Stimulated activated naive CD8-positive, alpha-beta T cell treated with anti-CD3 and anti-CD28 coated beads, Interleukin-15, Interleukin-2, amounts not matched to agents 100 ng/mL and 50 ng/mL, for 24 hours (primary cell): ENCODE measurements around the gene HOXA11.
A peak's percentile ranks its signal among the peaks of the same experiment; 100 is the strongest.

Experiments used
- H3K27ac Mint-ChIP-seq: one replicate; pipeline ENCODE4 v1.8.0; 2021; ENCODE audit warnings: mild to moderate bottlenecking, mixed read lengths
- H3K27me3 Mint-ChIP-seq: one replicate; pipeline ENCODE4 v1.8.0; 2021; ENCODE audit warnings: mixed read lengths
- H3K36me3 Mint-ChIP-seq: one replicate; pipeline ENCODE4 v1.8.0; 2021; ENCODE audit warnings: low read depth, mixed read lengths
- H3K4me1 Mint-ChIP-seq: one replicate; pipeline ENCODE4 v1.8.0; 2021; ENCODE audit warnings: low read depth, mixed read lengths
- H3K4me3 Mint-ChIP-seq: one replicate; pipeline ENCODE4 v1.8.0; 2021; ENCODE audit warnings: mild to moderate bottlenecking, mixed read lengths
- H3K9me3 Mint-ChIP-seq: one replicate; pipeline ENCODE4 v1.8.0; 2021; ENCODE audit warnings: mixed read lengths

Gene HOXA11

DNA sequence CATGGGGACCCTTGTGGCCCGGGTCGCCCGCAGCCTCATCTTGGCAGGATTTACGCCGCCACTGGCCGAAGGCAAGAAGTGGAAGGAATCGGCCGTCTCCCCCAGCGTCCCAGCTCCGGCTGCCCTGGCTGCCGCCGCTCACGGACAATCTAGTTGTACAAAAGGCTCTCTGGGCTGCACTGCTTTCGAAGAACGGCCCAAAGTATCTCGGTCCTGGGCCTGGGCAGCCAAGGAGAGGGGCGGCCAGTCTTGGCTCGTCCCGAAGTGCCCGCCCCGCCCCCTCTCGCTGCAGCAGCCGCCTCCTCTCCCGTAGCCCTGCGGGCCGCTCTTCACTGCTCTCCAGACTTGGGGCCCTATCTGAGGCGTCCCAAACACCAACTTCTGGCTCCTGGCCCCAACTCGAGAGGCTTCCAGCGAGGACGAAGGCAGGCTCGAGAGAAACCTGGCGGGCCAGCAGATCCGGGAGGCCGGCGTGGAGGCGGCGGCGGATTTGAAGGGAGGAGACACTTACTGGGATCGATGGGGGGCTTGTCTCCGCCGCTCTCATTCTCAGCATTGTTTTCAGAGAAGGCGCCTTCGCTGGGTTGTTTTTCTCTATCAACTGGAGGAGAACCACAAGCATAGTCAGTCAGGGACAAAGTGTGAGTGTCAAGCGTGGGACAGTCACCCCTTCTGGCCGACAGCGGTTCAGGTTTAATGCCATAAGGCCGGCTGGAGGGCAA lies 20.5 kb downstream of the HOXA11 start:
- H3K36me3 Mint-ChIP-seq: no peaks in the 10 kb centered on the region
- H3K9me3 Mint-ChIP-seq: no peaks in the 10 kb centered on the region
- peaks cover 77% of the 10 kb centered on the region for H3K27me3 Mint-ChIP-seq
- H3K4me3 Mint-ChIP-seq: peak overlapping the region; percentile 35
- H3K4me1 Mint-ChIP-seq: peaks cover 41% of the 10 kb centered on the region
- no peak overlapping the region for H3K27ac Mint-ChIP-seq

DNA sequence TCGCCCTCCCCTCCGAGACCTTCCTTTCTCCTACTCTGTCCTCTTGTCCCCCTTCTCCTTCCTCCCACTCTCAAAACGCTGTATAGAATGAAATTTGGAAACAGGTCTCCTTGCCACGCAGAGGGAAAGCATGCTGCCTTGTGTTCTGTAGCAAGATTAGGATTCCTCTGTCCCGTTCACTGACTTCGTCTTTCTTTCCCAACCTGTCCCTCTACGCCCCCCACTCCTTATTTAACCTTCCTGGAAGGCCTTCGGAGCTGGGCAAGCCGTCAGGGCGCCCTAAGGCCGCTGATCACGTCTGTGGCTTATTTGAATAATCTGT lies 21.0 kb downstream of the HOXA11 start:
- H3K27ac Mint-ChIP-seq: peak overlapping the region; percentile 51
- H3K36me3 Mint-ChIP-seq: no peaks in the 10 kb centered on the region
- H3K9me3 Mint-ChIP-seq: no peaks in the 10 kb centered on the region
- H3K27me3 Mint-ChIP-seq: peaks cover 81% of the 10 kb centered on the region
- H3K4me1 Mint-ChIP-seq: peaks cover 41% of the 10 kb centered on the region
- peak overlapping the region; percentile 35 for H3K4me3 Mint-ChIP-seq

DNA sequence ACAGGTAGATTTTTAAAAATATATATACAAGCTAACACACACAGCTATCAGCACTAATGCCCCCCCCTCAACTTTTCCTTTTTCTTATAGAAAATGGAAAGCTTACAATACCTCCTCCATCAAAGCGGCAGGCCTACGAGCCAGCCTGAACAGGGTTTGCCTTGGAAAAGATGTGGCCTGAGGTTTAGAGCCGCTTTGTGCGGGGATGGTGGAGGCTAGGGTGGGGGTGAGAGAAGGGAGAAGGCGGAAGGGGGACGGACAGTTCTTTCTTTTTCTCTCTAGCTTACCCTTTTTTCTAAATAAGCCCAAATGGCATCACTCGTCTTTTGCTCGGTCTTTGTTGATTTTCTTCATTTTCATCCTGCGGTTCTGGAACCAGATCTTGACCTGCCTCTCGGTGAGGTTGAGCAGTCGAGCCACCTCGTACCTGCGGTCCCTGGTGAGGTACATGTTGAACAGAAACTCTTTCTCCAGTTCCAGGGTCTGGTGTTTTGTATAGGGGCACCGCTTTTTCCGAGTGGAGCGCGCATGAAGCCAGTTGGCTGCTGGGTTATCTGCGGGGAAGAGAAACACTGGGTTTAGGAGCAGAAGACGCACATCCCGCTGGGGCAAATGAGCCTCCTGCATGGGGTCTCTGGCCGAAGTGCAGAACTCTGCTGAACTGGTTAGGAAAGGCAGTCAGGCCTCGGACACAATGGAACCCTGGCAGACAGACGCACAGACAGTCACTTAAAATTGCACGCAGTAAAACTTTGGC lies 21.6 kb downstream of the HOXA11 start:
- H3K4me3 Mint-ChIP-seq: peak overlapping the region; percentile 35
- H3K27ac Mint-ChIP-seq: peak overlapping the region; percentile 51
- H3K36me3 Mint-ChIP-seq: no peaks in the 10 kb centered on the region
- H3K9me3 Mint-ChIP-seq: no peaks in the 10 kb centered on the region
- peaks cover 81% of the 10 kb centered on the region for H3K27me3 Mint-ChIP-seq
- H3K4me1 Mint-ChIP-seq: peaks cover 41% of the 10 kb centered on the region

DNA sequence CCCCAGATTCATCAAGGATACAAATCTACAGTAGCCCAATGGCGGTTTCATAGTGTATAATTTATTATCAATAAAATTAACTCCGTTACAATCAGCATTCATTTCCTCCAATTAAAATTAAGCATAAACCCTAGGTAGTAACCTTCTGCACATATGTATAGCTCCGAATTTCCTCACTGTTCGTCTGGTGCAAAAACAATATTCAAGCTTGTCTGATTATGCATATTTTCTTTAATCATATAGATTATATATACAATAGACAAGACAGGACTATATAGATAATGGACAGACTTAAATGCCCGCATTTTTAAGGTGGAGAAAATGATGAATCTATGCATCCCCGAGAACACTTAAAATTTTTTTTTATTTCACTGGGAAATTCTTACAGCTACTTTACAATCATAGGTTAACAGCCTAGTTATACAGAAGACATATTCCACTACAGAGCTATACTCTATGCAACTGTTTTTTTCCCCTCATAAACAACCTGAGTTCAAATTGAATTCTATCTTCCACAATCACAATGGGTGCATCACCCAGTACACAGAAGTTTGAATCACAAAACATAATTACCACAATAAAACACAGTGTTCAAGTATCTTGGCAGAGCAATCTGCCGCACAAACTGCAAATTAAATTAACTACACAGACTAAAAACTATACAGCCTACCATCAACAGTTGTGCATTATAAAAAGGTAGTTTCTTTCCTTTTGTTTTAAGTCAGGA lies 22.3 kb downstream of the HOXA11 start:
- H3K36me3 Mint-ChIP-seq: no peaks in the 10 kb centered on the region
- H3K9me3 Mint-ChIP-seq: no peaks in the 10 kb centered on the region
- peaks cover 48% of the 10 kb centered on the region for H3K4me1 Mint-ChIP-seq
- H3K27ac Mint-ChIP-seq: no peak overlapping the region
- no peak overlapping the region for H3K4me3 Mint-ChIP-seq
- H3K27me3 Mint-ChIP-seq: peaks cover 81% of the 10 kb centered on the region

DNA sequence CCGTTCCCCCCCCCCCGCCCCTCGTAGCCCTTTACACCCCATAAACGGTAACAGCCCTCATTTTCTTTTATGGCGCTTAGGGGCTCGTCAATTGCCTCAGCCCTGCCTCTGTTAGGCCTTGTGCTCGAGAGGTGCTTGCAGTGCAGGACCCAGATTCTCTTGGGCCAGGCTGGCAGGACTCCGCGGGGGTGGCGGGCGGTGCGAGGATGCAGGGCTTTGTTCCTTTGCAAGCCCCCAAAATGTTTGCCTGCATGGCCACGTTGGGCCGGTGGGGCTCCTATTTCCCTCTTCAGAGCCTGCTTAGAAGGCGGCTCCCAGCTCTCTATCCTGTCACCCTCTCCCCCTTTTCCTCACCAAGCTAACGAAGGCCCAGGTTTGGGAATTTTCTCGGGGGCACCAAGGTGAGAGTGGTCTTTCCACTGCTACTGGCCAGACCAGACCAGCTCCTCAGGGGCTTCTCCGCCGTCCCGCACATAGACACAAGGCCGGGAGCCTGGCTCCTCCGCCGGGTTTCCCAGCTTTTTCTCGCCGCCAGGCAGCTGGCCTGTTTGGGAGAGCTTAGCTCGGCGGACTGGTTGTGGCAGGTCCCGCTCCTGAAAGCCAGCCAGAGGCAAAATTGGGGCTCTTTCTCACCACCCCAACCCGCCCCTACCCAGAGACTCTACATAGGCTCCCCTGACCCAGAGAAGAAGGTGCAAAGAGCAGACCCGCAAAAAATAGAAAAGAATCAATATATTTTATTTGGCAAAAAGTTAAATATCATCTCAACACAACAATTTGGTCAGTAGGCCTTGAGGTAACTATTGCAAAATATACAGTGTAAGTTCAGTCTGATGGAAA lies 23.1 kb downstream of the HOXA11 start:
- H3K36me3 Mint-ChIP-seq: no peaks in the 10 kb centered on the region
- no peak overlapping the region for H3K27ac Mint-ChIP-seq
- peaks cover 81% of the 10 kb centered on the region for H3K27me3 Mint-ChIP-seq
- peaks cover 48% of the 10 kb centered on the region for H3K4me1 Mint-ChIP-seq
- no peak overlapping the region for H3K4me3 Mint-ChIP-seq
- H3K9me3 Mint-ChIP-seq: no peaks in the 10 kb centered on the region

DNA sequence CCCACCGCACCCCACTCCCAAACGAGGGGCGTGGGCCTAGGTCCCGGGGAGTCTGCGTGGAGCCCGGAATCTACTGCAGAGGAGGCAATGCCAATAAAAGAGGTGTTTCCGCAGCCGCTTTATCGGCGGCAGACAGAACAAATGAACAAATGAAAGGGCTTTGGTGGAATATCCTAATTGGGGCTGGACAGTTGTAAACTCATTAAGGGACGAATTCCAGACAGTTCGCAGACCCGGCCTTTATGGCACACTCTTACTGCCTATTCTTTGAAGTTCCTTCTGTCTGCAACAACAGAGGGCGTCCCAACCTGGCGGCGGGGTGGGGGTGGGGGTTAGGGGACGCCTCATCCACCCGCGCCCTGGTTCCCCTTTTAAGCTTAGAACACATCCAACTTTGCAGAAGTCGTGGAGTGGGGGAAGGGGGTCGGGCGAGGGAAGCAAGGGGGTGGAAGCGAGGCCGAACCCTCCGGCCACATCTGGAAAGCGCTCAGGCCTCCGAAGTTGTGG lies 23.8 kb downstream of the HOXA11 start:
- H3K27ac Mint-ChIP-seq: no peak overlapping the region

DNA sequence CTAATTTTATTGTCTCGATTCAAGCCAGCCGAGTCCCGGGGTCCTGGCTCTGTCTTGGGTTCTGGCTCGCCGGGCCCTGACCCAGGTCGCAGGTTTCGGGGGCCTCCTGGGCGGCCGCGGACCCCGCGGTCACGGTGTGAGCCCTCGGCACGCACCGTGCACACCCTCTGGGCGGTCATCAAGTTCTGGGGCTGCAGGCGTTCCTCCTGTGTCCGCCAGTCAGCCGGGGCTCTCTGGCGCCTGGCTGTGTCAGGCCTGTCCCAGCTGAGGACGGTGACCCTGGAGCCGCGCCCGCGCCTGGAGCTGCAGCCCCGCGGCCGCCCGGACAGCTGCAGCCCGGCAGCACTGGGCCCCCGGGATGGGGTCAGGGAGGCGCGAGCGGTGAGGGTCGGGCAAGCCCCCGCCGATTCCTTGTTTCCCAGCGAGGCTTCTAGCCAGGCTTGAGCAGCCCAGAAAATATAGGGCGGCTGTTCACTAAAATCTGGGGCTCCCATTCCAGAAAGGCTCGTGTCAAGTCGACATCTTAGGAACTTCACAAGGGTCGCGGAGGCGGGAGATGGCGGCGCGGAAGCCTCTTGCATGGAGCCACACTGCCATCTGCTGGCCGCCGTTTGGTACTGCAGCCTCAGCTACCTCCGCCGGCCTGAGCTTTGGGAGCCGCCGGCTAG lies 24.4 kb downstream of the HOXA11 start:
- peaks cover 81% of the 10 kb centered on the region for H3K27me3 Mint-ChIP-seq
- H3K27ac Mint-ChIP-seq: no peak overlapping the region
- H3K4me1 Mint-ChIP-seq: peaks cover 49% of the 10 kb centered on the region
- no peaks in the 10 kb centered on the region for H3K9me3 Mint-ChIP-seq
- peak overlapping the region; percentile 76 for H3K4me3 Mint-ChIP-seq
- H3K36me3 Mint-ChIP-seq: no peaks in the 10 kb centered on the region

More for the DNA sequence above, 23.8 kb downstream of the HOXA11 start:
- Mint-ChIP-seq H3K9me3 (no peaks in the 10 kb centered on the region), H3K27me3 (peaks cover 80% of the 10 kb centered on the region), H3K4me1 (peaks cover 51% of the 10 kb centered on the region), H3K36me3 (no peaks in the 10 kb centered on the region), H3K4me3 (peak overlapping the region; percentile 76)

DNA sequence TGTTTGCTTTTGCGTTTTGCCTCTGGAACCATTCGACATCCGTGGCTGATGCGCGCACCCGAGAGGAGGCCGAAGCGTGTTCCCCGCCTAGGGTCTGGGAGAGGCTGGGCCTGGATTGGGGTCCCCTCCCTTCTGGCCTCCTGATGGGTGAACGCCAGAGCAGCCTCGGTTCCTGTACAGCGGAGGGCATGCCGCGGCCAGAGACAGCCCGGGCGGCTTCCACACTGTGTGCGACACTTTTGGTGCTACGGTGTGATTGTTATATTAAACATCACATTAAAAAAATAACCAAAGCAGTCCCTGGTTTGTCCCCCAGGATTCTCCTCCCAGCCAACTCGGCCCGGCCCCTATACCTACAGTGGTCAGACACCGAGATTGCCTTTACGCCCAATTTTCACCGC lies 24.9 kb downstream of the HOXA11 start:
- Mint-ChIP-seq H3K36me3 (no peaks in the 10 kb centered on the region), H3K27ac (no peak overlapping the region), H3K27me3 (peaks cover 83% of the 10 kb centered on the region), H3K9me3 (no peaks in the 10 kb centered on the region), H3K4me3 (peak overlapping the region; percentile 40), H3K4me1 (peaks cover 51% of the 10 kb centered on the region)

DNA sequence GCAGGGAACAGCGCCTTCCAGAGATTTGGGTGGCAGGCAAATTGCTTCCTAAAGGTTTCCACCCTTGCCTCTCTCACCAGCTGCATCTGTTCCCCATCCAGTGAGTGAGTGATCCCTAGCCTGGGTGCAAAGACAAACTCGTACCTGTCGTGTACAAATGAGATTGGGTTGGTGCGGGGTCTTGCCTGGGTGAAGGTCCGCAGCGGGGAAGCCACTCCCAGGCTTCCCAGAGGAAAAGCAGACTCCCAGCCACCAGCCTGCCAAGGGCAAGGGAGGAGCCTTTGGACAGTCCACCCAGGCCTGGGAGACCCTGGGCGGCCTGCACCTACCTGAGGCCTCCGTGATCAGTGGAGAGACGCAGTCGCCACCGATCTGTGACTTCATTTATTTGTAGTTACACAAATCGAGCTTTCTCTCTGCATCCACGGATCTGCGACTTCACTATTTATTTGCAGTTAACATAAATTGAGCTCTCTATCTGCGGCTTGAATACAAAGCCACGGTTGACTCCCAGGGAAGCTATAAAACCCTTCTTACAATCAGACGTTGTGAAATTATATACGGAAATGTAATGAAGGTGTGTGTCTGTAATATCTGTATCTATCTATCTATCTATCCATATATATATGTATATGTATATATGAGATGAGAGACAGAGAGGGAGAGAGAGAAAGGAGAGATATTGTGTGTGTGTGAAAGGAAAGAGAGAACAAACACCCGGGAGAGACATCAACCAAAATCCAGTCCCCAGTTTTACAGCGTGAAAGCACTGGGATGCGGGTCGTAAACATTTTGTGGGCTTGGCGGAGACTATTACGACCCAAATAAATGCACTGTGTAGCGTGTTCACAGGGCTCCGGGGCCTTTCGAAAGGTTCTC lies 25.5 kb downstream of the HOXA11 start:
- no peaks in the 10 kb centered on the region for H3K9me3 Mint-ChIP-seq
- peaks cover 54% of the 10 kb centered on the region for H3K4me1 Mint-ChIP-seq
- H3K27me3 Mint-ChIP-seq: peaks cover 85% of the 10 kb centered on the region
- peak overlapping the region; percentile 40 for H3K4me3 Mint-ChIP-seq
- H3K27ac Mint-ChIP-seq: no peak overlapping the region
- no peaks in the 10 kb centered on the region for H3K36me3 Mint-ChIP-seq

DNA sequence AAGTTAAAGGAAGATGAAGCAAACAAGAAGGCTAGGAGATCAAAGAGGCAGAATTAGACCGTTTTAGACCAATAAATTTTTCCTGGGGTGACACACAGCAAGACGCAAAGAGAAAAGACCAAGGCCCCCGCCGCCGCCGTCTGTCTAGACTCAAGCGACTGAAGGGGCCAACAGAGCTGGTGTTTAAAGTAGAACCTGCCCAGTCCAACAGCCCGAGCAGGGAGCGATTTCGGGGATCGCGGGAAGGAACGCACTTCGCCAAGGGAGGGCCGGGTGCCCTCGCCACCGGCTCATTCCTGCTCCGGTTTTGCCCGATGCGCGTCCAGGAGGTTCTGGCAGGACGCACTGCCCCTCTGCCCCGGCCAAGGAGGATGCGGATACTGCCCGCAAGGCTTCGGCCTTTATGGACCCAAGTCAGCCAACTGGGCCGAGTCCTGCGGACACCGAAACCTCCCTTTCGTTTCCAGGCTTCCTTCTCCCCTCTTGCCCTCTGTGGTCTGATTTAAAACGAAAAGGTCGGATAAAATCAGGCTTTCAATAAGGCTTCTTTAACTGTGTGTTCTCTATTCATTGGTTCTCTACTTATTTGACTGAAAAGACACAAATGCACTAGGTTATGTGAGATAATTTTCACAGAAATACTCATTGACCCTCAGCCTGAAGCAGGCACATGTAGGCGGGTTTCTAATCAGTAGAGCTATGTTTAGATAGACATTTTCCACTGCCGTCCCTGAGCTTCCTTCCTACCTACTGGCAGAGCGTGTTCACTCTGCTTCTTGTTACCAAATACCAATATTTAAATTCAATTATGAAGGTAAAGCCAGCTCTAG lies 26.4 kb downstream of the HOXA11 start:
- peak overlapping the region; percentile 41 for H3K4me3 Mint-ChIP-seq
- peak overlapping the region; percentile 36 for H3K27ac Mint-ChIP-seq
- H3K36me3 Mint-ChIP-seq: no peaks in the 10 kb centered on the region
- peaks cover 52% of the 10 kb centered on the region for H3K4me1 Mint-ChIP-seq
- peaks cover 86% of the 10 kb centered on the region for H3K27me3 Mint-ChIP-seq
- no peaks in the 10 kb centered on the region for H3K9me3 Mint-ChIP-seq

DNA sequence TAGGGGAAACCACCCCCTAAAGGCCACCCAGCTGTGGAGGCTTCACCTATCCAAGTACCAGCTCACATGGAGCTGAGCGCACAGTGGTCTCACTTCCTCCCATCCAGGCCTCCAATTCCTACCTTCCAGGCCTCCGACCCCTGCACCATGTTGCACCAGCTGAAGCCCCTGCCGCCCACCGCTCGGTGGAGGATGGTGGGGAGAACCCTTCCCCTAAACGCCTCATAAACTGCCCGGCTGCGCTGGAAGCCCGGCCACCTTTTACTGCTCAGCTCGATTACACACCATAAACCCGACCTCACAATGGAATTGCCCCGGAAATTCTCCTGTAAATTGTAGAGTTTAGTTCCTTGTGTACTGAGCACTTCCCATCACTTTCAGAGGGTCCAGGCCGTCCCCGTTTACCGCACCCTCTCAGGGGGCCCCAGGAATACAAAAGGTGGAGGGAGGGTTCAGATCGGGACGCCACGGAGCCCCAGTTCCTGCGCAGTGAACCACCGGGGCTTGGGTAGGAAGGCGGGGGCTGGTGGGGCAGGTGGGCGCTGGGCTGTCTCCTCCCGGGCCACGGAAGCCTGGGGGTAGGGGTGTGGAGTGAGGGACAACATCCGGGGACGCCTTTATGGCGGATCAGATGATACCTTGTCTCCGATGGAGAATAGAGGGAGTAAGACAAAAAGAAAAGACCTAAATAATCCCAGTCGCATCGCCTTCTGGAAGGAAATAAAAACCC lies 27.2 kb downstream of the HOXA11 start:
- no peaks in the 10 kb centered on the region for H3K36me3 Mint-ChIP-seq
- no peaks in the 10 kb centered on the region for H3K9me3 Mint-ChIP-seq
- H3K4me3 Mint-ChIP-seq: peak overlapping the region; percentile 15
- H3K27me3 Mint-ChIP-seq: peaks cover 86% of the 10 kb centered on the region
- H3K27ac Mint-ChIP-seq: peak overlapping the region; percentile 32
- H3K4me1 Mint-ChIP-seq: peaks cover 51% of the 10 kb centered on the region
